HepG2 (cell line): ENCODE data around the gene SLC36A3. TPM values are rescaled to one million over a fixed set of nuclear protein-coding genes. Genes with fewer than 3 reads are reported as not detected.
A peak's percentile ranks its signal among the peaks of the same experiment; 100 is the strongest.

ENCODE experiments used
- CBX2 ChIP-seq, 2 experiments: fragments of 200-600 bp in 1 of 2; sonication (generic); formaldehyde crosslinking in 1 of 2; IDR thresholded peaks; 2 replicates each; pipeline versions ENCODE4 v1.7.0 to v1.8.1; 2018 to 2022; ENCODE audit warnings: low read depth in 2 of 2, low read length in 1 of 2, mild to moderate bottlenecking in 1 of 2, missing genetic modification reagents in 1 of 2
- CEBPB ChIP-seq: IDR thresholded peaks from 2 replicates; pipeline ENCODE4 v1.6.1; 2011; ENCODE audit warnings: low read depth, low read length, improper control_type of control experiment, borderline replicate concordance
- CHD4 ChIP-seq: fragments of 200-600 bp; sonication (generic); IDR thresholded peaks from 2 replicates; pipeline ENCODE4 v1.7.0; 2017; ENCODE audit warnings: mild to moderate bottlenecking, low read length, borderline replicate concordance
- JARID2 ChIP-seq: sonication (generic); formaldehyde crosslinking; IDR thresholded peaks from 2 replicates; pipeline ENCODE4 v1.8.1; 2023; ENCODE audit warnings: missing genetic modification reagents, inconsistent platforms; ENCODE audit not compliant: insufficient replicate concordance
- MTA3 ChIP-seq: sonication (generic); formaldehyde crosslinking; IDR thresholded peaks from 2 replicates; pipeline ENCODE4 v1.4.0; 2020; ENCODE audit warnings: missing genetic modification reagents
- PCBP1 ChIP-seq: fragments of 200-400 bp; formaldehyde crosslinking; IDR thresholded peaks from 2 replicates; pipeline ENCODE4 v1.6.1; 2017; ENCODE audit warnings: mild to moderate bottlenecking, low read depth, low read length, borderline replicate concordance
- RXRB ChIP-seq: IDR thresholded peaks from 2 replicates; pipeline ENCODE4 v1.6.1; 2016; ENCODE audit warnings: borderline replicate concordance, missing genetic modification reagents, missing compliant biosample characterization
- SAFB2 ChIP-seq: sonication (generic); formaldehyde crosslinking; IDR thresholded peaks from 2 replicates; pipeline ENCODE4 v1.5.1; 2020; ENCODE audit warnings: missing genetic modification reagents, low read depth, mild to moderate bottlenecking, borderline replicate concordance
- TEAD3 ChIP-seq: optimal IDR thresholded peaks from 2 replicates; pipeline ENCODE3; 2016; ENCODE audit warnings: borderline replicate concordance
- USF2 ChIP-seq, 2 experiments: sonication (generic) in 1 of 2; formaldehyde crosslinking in 1 of 2; IDR thresholded peaks; 2 replicates each; pipeline versions ENCODE4 v1.5.1 to v1.6.1; 2011 to 2020; ENCODE audit warnings: borderline replicate concordance in 1 of 2, low read depth in 1 of 2, low read length in 1 of 2, mild to moderate bottlenecking in 1 of 2, missing genetic modification reagents in 1 of 2, moderate library complexity in 1 of 2
- ZNF331 ChIP-seq: sonication (generic); formaldehyde crosslinking; IDR thresholded peaks from 2 replicates; pipeline ENCODE4 v1.4.0; 2020; ENCODE audit warnings: missing genetic modification reagents
- ZNF430 ChIP-seq: sonication (generic); formaldehyde crosslinking; IDR thresholded peaks from 2 replicates; pipeline ENCODE4 v1.9.0; 2021; ENCODE audit warnings: mild to moderate bottlenecking, missing genetic modification reagents
- ZNF484 ChIP-seq: sonication (generic); formaldehyde crosslinking; IDR thresholded peaks from 2 replicates; pipeline ENCODE4 v1.5.1; 2020; ENCODE audit warnings: mild to moderate bottlenecking, low read depth, missing genetic modification reagents, borderline replicate concordance
- ZNF530 ChIP-seq: sonication (generic); formaldehyde crosslinking; IDR thresholded peaks from 2 replicates; pipeline ENCODE4 v1.5.0; 2020; ENCODE audit warnings: low read depth, mild to moderate bottlenecking, missing genetic modification reagents
- ZNF549 ChIP-seq: sonication (generic); formaldehyde crosslinking; IDR thresholded peaks from 2 replicates; pipeline ENCODE4 v1.5.0; 2020; ENCODE audit warnings: missing genetic modification reagents
- ZNF550 ChIP-seq: sonication (generic); formaldehyde crosslinking; IDR thresholded peaks from 2 replicates; pipeline ENCODE4 v1.4.0; 2020; ENCODE audit warnings: mild to moderate bottlenecking, missing genetic modification reagents, borderline replicate concordance
- ZNF572 ChIP-seq: sonication (generic); formaldehyde crosslinking; IDR thresholded peaks from 2 replicates; pipeline ENCODE4 v1.5.1; 2020; ENCODE audit warnings: mild to moderate bottlenecking, missing genetic modification reagents
- ZNF768 ChIP-seq: sonication (generic); formaldehyde crosslinking; IDR thresholded peaks from 2 replicates; pipeline ENCODE4 v1.4.0; 2020; ENCODE audit warnings: missing genetic modification reagents
- ZSCAN29 ChIP-seq: sonication (generic); formaldehyde crosslinking; conservative IDR thresholded peaks from 2 replicates; pipeline ENCODE4 v1.4.0; 2020; ENCODE audit warnings: mild to moderate bottlenecking, missing genetic modification reagents
- polyA plus RNA-seq, 8 experiments: library from polyadenylated mRNA; depleted of rRNA in 3 of 8; stranded (reverse) in 7 of 8; unstranded in 1 of 8; fragments of >200 nt; fragmentation: Illumina TruSeq in 4 of 8; extraction: Trizol in 4 of 8; gene quantifications; 2 replicates each; pipeline versions ENCODE4 v1.2.1 to v1.2.3, GENCODE V29; 2011 to 2016; ENCODE audit warnings: low read depth in 4 of 8, missing spikeins in 1 of 8, mixed read lengths in 1 of 8; ENCODE audit not compliant: insufficient read depth in 1 of 8
- total RNA-seq, 5 experiments: library from RNA; depleted of rRNA; stranded (reverse); fragments of >200 nt; fragmentation: Illumina TruSeq; extraction: Trizol; gene quantifications; 2 replicates each; pipeline ENCODE4 v1.2.3, GENCODE V29; 2016; ENCODE audit warnings: low read depth in 1 of 5
- TF ChIP-seq, protein P1 (sequence below): sonication (generic); formaldehyde crosslinking; IDR thresholded peaks from 2 replicates; pipeline ENCODE4 v1.5.1; 2020; ENCODE audit warnings: mild to moderate bottlenecking, missing genetic modification reagents, borderline replicate concordance
- TF ChIP-seq, protein P2 (sequence below): sonication (generic); formaldehyde crosslinking; IDR thresholded peaks from 2 replicates; pipeline ENCODE4 v1.5.0; 2020; ENCODE audit warnings: missing genetic modification reagents, mild to moderate bottlenecking, borderline replicate concordance
- TF ChIP-seq, protein P3 (sequence below): IDR thresholded peaks from 2 replicates; pipeline ENCODE4 v1.6.1; 2016; ENCODE audit warnings: missing compliant biosample characterization, missing genetic modification reagents, borderline replicate concordance
- TF ChIP-seq, protein P4 (sequence below): sonication (generic); formaldehyde crosslinking; IDR thresholded peaks from 2 replicates; pipeline ENCODE4 v1.8.1; 2023; ENCODE audit warnings: missing genetic modification reagents, mild to moderate bottlenecking, borderline replicate concordance

The SLC36A3 gene
- total and polyA plus RNA-seq, 2 of the 13 experiments (the other 11 are each of a cell fraction or from before 2014, with no cell fraction given): not detected

DNA sequence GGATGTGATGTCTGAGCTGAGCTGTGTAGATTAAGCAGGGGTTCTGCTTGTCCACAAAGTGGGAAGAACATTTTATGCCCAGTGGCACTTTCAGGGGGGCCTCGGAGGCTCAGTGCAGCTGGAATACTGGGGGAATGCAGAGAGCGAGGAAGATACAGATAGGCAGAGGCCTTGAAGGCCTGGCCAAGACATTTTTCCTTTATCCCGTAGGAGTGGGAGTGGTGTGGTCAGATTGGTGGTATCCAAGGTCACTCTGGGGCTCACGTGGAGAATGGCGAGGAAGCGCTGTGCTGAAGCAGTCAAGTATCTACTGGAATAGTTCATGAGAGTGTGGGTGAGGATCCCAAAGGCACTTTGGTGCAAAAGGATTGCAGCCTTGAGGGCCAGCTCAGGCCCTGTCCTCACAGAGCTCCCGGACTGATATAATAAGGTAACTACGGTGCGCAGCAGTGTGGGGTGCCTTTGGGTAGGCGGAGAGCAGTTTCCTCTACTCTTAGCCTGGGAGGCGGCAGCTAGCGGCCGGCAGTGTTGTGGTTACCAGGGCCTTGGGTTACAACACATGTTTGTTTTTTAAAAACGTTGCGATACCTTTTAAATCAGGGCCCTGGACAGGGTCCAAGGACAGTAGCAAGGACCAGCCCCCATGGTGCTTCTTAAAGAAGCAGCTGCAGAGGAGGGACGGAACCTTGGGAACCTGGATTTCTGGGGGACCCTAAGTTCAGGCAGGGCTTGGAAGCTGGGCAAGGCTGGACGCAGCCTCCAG is 68.9 kb downstream of the SLC36A3 start (continued):
- TF ChIP-seq ZSCAN29 (CRISPR knock-in tag) (no peak), JARID2 (CRISPR knock-in tag) (no peak), ZNF331 (peak; percentile 25), CEBPB (peak; percentile 90), SAFB2 (peak; percentile 61; the same call in 1 of the 2 replicates), USF2 (IDR thresholded peaks at IDR 0.05; ENCODE audit: low read depth, low read length) (no peak), USF2 (CRISPR knock-in tag; IDR thresholded peaks at IDR 0.05; ENCODE audit: borderline replicate concordance) (no peak), ZNF484 (CRISPR knock-in tag) (no peak), ZNF530 (CRISPR knock-in tag) (no peak), ZNF430 (peak; percentile 56; the same call in 1 of the 2 replicates), RXRB (CRISPR knock-in tag) (peak; percentile 66; the same call in 1 of the 2 replicates), ZNF549 (CRISPR knock-in tag) (no peak), CHD4 (no peak; the same call in 1 of the 2 replicates), ZNF768 (CRISPR knock-in tag) (no peak), CBX2 (IDR thresholded peaks at IDR 0.05; ENCODE audit: low read depth, low read length) (no peak; the same call in 1 of the 2 replicates), CBX2 (CRISPR knock-in tag; IDR thresholded peaks at IDR 0.05; ENCODE audit: low read depth) (no peak), ZNF572 (CRISPR knock-in tag) (no peak), PCBP1 (no peak), ZNF550 (CRISPR knock-in tag) (no peak), TEAD3 (CRISPR knock-in tag) (peak; percentile 55), MTA3 (CRISPR knock-in tag) (no peak)
- TF ChIP-seq, protein P1, sequence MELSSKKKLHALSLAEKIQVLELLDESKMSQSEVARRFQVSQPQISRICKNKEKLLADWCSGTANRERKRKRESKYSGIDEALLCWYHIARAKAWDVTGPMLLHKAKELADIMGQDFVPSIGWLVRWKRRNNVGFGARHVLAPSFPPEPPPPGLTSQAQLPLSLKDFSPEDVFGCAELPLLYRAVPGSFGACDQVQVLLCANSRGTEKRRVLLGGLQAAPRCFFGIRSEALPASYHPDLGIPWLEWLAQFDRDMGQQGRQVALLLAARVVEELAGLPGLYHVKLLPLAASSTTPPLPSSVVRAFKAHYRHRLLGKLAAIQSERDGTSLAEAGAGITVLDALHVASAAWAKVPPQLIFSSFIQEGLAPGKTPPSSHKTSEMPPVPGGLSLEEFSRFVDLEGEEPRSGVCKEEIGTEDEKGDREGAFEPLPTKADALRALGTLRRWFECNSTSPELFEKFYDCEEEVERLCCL (CRISPR knock-in tag): no peak
- TF ChIP-seq, protein P2, sequence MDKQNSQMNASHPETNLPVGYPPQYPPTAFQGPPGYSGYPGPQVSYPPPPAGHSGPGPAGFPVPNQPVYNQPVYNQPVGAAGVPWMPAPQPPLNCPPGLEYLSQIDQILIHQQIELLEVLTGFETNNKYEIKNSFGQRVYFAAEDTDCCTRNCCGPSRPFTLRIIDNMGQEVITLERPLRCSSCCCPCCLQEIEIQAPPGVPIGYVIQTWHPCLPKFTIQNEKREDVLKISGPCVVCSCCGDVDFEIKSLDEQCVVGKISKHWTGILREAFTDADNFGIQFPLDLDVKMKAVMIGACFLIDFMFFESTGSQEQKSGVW (CRISPR knock-in tag): no peak
- TF ChIP-seq, protein P3, sequence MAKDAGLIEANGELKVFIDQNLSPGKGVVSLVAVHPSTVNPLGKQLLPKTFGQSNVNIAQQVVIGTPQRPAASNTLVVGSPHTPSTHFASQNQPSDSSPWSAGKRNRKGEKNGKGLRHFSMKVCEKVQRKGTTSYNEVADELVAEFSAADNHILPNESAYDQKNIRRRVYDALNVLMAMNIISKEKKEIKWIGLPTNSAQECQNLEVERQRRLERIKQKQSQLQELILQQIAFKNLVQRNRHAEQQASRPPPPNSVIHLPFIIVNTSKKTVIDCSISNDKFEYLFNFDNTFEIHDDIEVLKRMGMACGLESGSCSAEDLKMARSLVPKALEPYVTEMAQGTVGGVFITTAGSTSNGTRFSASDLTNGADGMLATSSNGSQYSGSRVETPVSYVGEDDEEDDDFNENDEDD (CRISPR knock-in tag): no peak
- TF ChIP-seq, protein P4, sequence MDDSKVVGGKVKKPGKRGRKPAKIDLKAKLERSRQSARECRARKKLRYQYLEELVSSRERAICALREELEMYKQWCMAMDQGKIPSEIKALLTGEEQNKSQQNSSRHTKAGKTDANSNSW (CRISPR knock-in tag): no peak
